ENCODE results near the gene ADAT3.

The ADAT3 gene

DNA sequence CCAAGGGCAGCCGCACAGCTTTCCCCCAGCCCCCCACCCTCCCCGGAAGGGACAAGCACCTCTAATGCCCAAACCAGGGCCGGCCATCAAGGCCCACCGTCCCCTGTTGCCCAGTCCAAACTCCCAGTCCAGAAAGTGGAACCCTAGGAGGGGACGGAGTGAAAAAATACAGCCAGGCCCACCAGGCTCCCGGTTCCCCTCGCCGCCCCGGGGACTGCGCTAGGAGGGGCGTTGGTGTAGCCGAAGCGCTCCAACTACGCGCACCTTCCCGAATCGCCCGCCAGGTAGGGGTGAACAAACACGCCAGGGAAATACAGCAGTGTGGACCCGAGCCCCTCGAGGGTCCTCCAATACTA, 43.2 kb upstream of the ADAT3 start:
- Histone ChIP-seq H3K27me3 (ENCODE audit: low read depth, low read length) (no peaks in the 10 kb centered on the region), H3K79me2 (ENCODE audit: low read length) (peaks cover 72% of the 10 kb centered on the region), H3K36me3 (replicated peaks; ENCODE audit: low read depth, low read length) (no peaks in the 10 kb centered on the region), H3K4me3 (ENCODE audit: low read length) (peak overlapping the region; percentile 95), H3K27ac (ENCODE audit: low read length) (peak overlapping the region; percentile 79), H3K4me2 (ENCODE audit: low read length) (peak overlapping the region; percentile 99), H3K9me3 (ENCODE audit: insufficient read depth, low read length) (no peaks in the 10 kb centered on the region), H2AFZ (ENCODE audit: low read depth, low read length) (no peak overlapping the region), H4K20me1 (ENCODE audit: insufficient read depth, low read length) (peaks cover 50% of the 10 kb centered on the region), H3K4me1 (ENCODE audit: low read length) (peaks cover 51% of the 10 kb centered on the region), H3K9ac (ENCODE audit: low read length) (peak overlapping the region; percentile 95)
- TF ChIP-seq, protein P1, sequence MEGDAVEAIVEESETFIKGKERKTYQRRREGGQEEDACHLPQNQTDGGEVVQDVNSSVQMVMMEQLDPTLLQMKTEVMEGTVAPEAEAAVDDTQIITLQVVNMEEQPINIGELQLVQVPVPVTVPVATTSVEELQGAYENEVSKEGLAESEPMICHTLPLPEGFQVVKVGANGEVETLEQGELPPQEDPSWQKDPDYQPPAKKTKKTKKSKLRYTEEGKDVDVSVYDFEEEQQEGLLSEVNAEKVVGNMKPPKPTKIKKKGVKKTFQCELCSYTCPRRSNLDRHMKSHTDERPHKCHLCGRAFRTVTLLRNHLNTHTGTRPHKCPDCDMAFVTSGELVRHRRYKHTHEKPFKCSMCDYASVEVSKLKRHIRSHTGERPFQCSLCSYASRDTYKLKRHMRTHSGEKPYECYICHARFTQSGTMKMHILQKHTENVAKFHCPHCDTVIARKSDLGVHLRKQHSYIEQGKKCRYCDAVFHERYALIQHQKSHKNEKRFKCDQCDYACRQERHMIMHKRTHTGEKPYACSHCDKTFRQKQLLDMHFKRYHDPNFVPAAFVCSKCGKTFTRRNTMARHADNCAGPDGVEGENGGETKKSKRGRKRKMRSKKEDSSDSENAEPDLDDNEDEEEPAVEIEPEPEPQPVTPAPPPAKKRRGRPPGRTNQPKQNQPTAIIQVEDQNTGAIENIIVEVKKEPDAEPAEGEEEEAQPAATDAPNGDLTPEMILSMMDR (IDR thresholded peaks at IDR 0.05; ENCODE audit: low read depth, low read length), result no peak
- TF ChIP-seq EZH2phosphoT487 (IDR thresholded peaks at IDR 0.05; ENCODE audit: low read depth), result no peak

DNA sequence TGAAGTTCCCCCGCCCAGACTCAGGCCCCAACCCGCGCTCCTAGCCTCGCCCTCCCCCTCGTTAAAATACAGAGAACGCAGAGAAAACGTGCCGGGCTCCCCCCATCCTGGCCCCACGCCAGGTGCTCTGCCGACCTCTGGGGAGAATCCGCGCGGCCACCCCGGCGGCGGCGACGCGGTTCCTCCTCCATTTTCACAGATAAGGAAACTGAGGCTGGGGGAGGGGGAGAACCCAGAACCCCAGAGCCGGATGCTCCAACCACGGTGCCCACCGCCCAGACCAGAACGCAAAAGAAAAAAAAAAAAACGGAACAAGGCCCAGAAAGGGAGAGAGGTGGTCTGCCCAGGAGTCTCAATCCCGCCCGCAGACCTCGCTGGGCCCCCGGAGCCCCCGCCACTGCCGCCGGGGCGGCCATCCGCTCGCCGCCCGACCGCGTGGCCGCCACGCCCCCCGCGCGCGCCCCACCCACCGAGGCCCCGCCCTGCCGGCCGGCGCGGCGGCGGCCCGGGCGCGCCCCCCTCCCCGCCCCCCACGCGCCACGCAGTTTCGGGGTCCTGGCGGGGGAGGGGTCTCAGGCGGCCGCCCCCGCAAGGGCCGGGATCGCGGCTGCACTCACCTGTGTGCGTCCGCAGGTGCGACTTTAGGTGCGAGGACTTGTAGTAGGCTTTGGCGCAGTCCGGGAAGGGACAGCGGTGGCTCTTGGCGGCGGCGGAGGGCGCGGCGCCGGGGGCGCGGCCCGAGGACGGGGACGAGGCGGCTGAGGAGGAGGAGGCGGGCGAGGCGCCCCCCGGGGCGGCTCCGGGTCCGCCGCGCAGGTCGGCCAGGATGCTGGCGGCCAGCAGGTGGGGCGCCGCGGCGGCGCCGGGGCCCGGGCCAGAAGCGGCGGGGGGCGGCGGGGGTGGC, 42.5 kb upstream of the ADAT3 start:
- Histone ChIP-seq H3K4me2 (ENCODE audit: low read length) (peak overlapping the region; percentile 99), H3K27ac (ENCODE audit: low read length) (peak overlapping the region; percentile 79), H4K20me1 (ENCODE audit: insufficient read depth, low read length) (peaks cover 48% of the 10 kb centered on the region), H3K9me3 (ENCODE audit: insufficient read depth, low read length) (no peaks in the 10 kb centered on the region), H3K36me3 (replicated peaks; ENCODE audit: low read depth, low read length) (peaks cover 3% of the 10 kb centered on the region), H3K27me3 (ENCODE audit: low read depth, low read length) (no peaks in the 10 kb centered on the region), H2AFZ (ENCODE audit: low read depth, low read length) (no peak overlapping the region), H3K4me1 (ENCODE audit: low read length) (peaks cover 45% of the 10 kb centered on the region), H3K4me3 (ENCODE audit: low read length) (peak overlapping the region; percentile 95), H3K79me2 (ENCODE audit: low read length) (peaks cover 65% of the 10 kb centered on the region), H3K9ac (ENCODE audit: low read length) (peak overlapping the region; percentile 95)
- TF ChIP-seq, protein P1 (IDR thresholded peaks at IDR 0.05; ENCODE audit: low read depth, low read length), result no peak
- no peak for TF ChIP-seq EZH2phosphoT487 (IDR thresholded peaks at IDR 0.05; ENCODE audit: low read depth)

- H3K36me3 ChIP-seq (replicated peaks; ENCODE audit: low read depth, low read length), result peaks cover 3% of the 10 kb centered on the region
- H3K9me3 ChIP-seq (ENCODE audit: insufficient read depth, low read length), result no peaks in the 10 kb centered on the region
- peak within 1 kb of the TSS; percentile 99 for H3K4me2 ChIP-seq (ENCODE audit: low read length)
- H3K27me3 ChIP-seq (ENCODE audit: low read depth, low read length), result no peaks in the 10 kb centered on the region
- no peak for TF ChIP-seq EZH2phosphoT487 (IDR thresholded peaks at IDR 0.05; ENCODE audit: low read depth)
- TF ChIP-seq, protein P1 (IDR thresholded peaks at IDR 0.05; ENCODE audit: low read depth, low read length), result no peak
- H2AFZ ChIP-seq (ENCODE audit: low read depth, low read length), result no peak within 1 kb of the TSS
- peaks cover 59% of the 10 kb centered on the region for H3K79me2 ChIP-seq (ENCODE audit: low read length)
- H3K4me3 ChIP-seq (ENCODE audit: low read length), result peak within 1 kb of the TSS; percentile 95
- H4K20me1 ChIP-seq (ENCODE audit: insufficient read depth, low read length), result peaks cover 42% of the 10 kb centered on the region
- H3K27ac ChIP-seq (ENCODE audit: low read length), result peak within 1 kb of the TSS; percentile 93
- peaks cover 39% of the 10 kb centered on the region for H3K4me1 ChIP-seq (ENCODE audit: low read length)
- H3K9ac ChIP-seq (ENCODE audit: low read length), result peak within 1 kb of the TSS; percentile 97
Observed at GRCh38 chr19:1863328-1863637, 41.9 kb upstream of the ADAT3 start, which contains the start of gene KLF16. KLF16 (minus strand) TSS chr19:1863579; CDS start chr19:1863497, 82 bp downstream.

DNA sequence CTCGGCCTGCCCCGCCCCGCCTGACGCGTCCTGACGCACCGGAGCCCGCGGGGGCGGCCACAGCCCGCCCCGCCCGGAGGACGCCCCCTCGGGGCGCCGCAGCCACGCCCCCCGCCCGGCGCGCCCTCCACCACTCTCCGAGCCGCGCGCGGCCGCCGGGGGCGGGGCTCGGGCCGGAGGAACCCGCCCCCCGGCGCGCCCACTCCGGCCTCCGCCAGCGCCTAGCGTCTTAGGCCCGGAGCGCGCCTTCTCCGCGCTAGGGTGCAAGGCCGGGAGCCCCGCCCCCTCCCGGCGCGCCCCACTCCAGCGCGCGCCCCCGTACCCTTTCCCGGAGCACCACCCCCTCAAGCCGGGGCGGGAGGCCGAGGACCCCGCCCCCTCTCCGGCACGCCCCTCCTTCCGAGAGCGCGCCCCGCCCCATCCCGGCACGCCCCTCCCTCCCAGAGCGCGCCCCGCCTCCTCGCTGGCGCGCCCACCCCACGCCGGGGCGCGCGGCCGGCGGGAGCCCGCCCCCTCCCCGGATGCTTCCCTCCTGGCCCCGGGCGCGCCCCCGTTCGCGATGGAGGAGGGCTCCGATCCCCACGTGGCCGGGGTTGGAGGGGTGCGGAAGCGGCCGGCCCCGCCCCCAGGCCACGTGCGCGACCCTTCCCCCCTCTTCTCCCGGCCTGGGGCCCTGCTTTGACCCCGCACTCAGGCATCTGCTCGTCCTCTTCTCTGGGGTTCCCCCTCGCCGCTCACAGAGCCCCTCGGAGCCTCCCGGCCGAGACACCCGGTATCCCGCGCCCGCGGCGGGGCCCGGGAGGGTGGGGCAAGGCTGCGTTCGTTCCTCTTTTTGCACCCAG, 41.3 kb upstream of the ADAT3 start:
- Histone ChIP-seq H2AFZ (ENCODE audit: low read depth, low read length) (no peak overlapping the region), H3K27ac (ENCODE audit: low read length) (peak overlapping the region; percentile 93), H3K4me1 (ENCODE audit: low read length) (peaks cover 33% of the 10 kb centered on the region), H3K36me3 (replicated peaks; ENCODE audit: low read depth, low read length) (peaks cover 4% of the 10 kb centered on the region), H3K9ac (ENCODE audit: low read length) (peak overlapping the region; percentile 97), H3K27me3 (ENCODE audit: low read depth, low read length) (no peaks in the 10 kb centered on the region), H4K20me1 (ENCODE audit: insufficient read depth, low read length) (peaks cover 36% of the 10 kb centered on the region), H3K4me2 (ENCODE audit: low read length) (peak overlapping the region; percentile 93), H3K79me2 (ENCODE audit: low read length) (peaks cover 54% of the 10 kb centered on the region), H3K4me3 (ENCODE audit: low read length) (peak overlapping the region; percentile 80), H3K9me3 (ENCODE audit: insufficient read depth, low read length) (no peaks in the 10 kb centered on the region)
- TF ChIP-seq EZH2phosphoT487 (IDR thresholded peaks at IDR 0.05; ENCODE audit: low read depth), result no peak
- TF ChIP-seq, protein P1 (IDR thresholded peaks at IDR 0.05; ENCODE audit: low read depth, low read length), result no peak
